PC-3 (cell line): ENCODE results near the gene TGOLN2. TPM values are rescaled to one million over a fixed set of nuclear protein-coding genes. Genes with fewer than 3 reads are reported as not detected.

Experiments used
- ATAC-seq: fragments of 200-7000 bp; cut with Tn5 transposase; 2 replicates; pipeline ENCODE4 v1.9.1; 2020; ENCODE audit warnings: mild to moderate bottlenecking, moderate library complexity
- BruUV-seq: library from RNA; stranded (reverse); fragments of 400-500 nt; replicated peaks from 2 replicates; lab custom pipeline; 2021; lab: Mats Ljungman, UMichigan
- CTCF ChIA-PET: fragments of 300-600 bp; sonication (Branson Sonifier 250); formaldehyde crosslinking; loops from one replicate; lab custom pipeline; 2022; ENCODE audit warnings: antibody characterized with exemption; lab: Charles Lee
- POLR2A ChIA-PET: fragments of 300-600 bp; sonication (Branson Sonifier 250); formaldehyde crosslinking; loops from one replicate; lab custom pipeline; 2022; ENCODE audit warnings: antibody characterized with exemption; ENCODE audit not compliant: unreplicated experiment; lab: Charles Lee
- DNase-seq: peaks from one replicate; pipeline ENCODE4 v3.0.0-alpha.2; 2015
- H2AFZ ChIP-seq: fragments of 300-600 bp; sonication (generic); 2 replicates; pipeline ENCODE4 v1.6.0; 2016; ENCODE audit warnings: antibody characterized with exemption, low read length
- H3F3A ChIP-seq: fragments of 300-600 bp; sonication (generic); one replicate; pipeline ENCODE4 v1.6.0; 2017; ENCODE audit warnings: antibody characterized with exemption, low read length, control low read depth, mild to moderate bottlenecking; ENCODE audit not compliant: unreplicated experiment
- H3K27ac ChIP-seq: fragments of 300-600 bp; sonication (generic); 2 replicates; pipeline ENCODE4 v1.5.1; 2016; ENCODE audit warnings: mild to moderate bottlenecking, low read length
- H3K27me3 ChIP-seq: fragments of 300-600 bp; sonication (generic); 2 replicates; pipeline ENCODE4 v1.6.1; 2016; ENCODE audit warnings: low read length, mixed read lengths
- H3K36me3 ChIP-seq: fragments of 300-600 bp; sonication (generic); 2 replicates; pipeline ENCODE4 v1.6.1; 2016; ENCODE audit warnings: low read depth, mixed run types, low read length, mixed read lengths
- H3K4me1 ChIP-seq: fragments of 300-600 bp; sonication (generic); 2 replicates; pipeline ENCODE4 v1.5.1; 2016; ENCODE audit warnings: low read length; ENCODE audit not compliant: insufficient read depth
- H3K4me2 ChIP-seq: fragments of 300-600 bp; sonication (generic); 2 replicates; pipeline ENCODE4 v1.6.0; 2016; ENCODE audit warnings: low read length
- H3K4me3 ChIP-seq: fragments of 300-600 bp; sonication (generic); 2 replicates; pipeline ENCODE4 v1.5.1; 2016; ENCODE audit warnings: mild to moderate bottlenecking, low read length, mixed read lengths
- H3K79me2 ChIP-seq: fragments of 300-600 bp; sonication (generic); 2 replicates; pipeline ENCODE4 v1.6.1; 2017; ENCODE audit warnings: low read length, mixed read lengths
- H3K9ac ChIP-seq: fragments of 300-600 bp; sonication (generic); 2 replicates; pipeline ENCODE4 v1.6.0; 2016; ENCODE audit warnings: mild to moderate bottlenecking, low read length
- H3K9me2 ChIP-seq: fragments of 300-600 bp; sonication (generic); replicated peaks from 2 replicates; pipeline ENCODE4 v1.6.1; 2016; ENCODE audit warnings: mixed run types, low read length, mixed read lengths
- H3K9me3 ChIP-seq: fragments of 300-600 bp; sonication (generic); 2 replicates; pipeline ENCODE4 v1.6.1; 2016; ENCODE audit warnings: low read length, mixed read lengths
- H4K20me1 ChIP-seq: fragments of 300-600 bp; sonication (generic); 2 replicates; pipeline ENCODE4 v1.6.1; 2016; ENCODE audit warnings: low read length, mixed read lengths
- CTCF ChIP-seq: fragments of 300-600 bp; sonication (generic); conservative IDR thresholded peaks from 2 replicates; pipeline ENCODE4 v1.5.1; 2017; ENCODE audit warnings: antibody characterized with exemption, low read depth, mild to moderate bottlenecking, low read length
- EZH2 ChIP-seq: fragments of 300-600 bp; sonication (generic); IDR thresholded peaks from one replicate; pipeline ENCODE4 v1.6.1; 2017; ENCODE audit warnings: antibody characterized with exemption, mild to moderate bottlenecking, low read length; ENCODE audit not compliant: unreplicated experiment
- EZH2phosphoT487 ChIP-seq: fragments of 300-600 bp; sonication (generic); IDR thresholded peaks from 2 replicates; pipeline ENCODE4 v1.6.1; 2018; ENCODE audit warnings: mild to moderate bottlenecking, antibody characterized with exemption, low read length, borderline replicate concordance
- intact Hi-C: fragments of 100-400 bp; cut with micrococcal nuclease; formaldehyde crosslinking; loops from 2 replicates; pipeline ENCODE4 v1.9.0; 2023
- total RNA-seq: library from RNA; depleted of rRNA; stranded (reverse); fragments of >200 nt; gene quantifications from 2 replicates; pipeline ENCODE4 v1.2.3, GENCODE V29; 2014

TGOLN2 gene
- total RNA-seq, 1 experiment from 2014 or later: 48.9 TPM

DNA sequence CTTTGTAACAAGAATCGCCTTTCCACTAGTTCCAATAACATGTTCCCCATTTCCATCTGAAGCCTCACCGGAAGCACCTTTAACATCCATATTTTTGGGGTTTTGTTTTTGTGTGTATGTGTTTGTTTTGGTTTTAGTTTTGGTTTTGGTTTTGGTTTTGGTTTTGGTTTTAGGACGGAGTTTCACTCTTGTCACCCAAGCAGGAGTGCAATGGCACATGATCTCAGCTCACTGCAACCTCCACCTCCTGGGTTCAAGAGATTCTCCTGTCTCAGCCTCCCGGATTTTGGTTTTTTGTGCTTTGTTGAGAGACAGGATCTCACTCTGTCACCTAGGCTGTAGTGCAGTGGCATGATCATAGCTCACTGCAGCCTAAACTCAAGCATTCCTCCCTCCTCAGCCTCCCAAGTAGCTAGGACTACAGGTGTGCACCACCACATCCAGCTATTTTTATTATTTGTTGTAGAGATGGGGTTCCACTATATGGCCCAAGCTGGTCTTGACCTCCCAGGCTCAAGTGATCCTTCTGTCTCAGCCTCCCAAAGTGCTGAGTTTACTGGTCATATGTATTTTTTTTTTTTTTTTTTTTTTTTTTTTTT lies 36.3 kb downstream of the TGOLN2 start:
- ATAC-seq (no peak), DNase-seq (no peak)
- Histone ChIP-seq H3K9ac (no peak overlapping the region), H3K79me2 (no peaks in the 10 kb centered on the region), H3K36me3 (no peaks in the 10 kb centered on the region), H3K4me2 (no peak overlapping the region), H3K4me3 (no peak overlapping the region), H4K20me1 (no peaks in the 10 kb centered on the region), H2AFZ (no peak overlapping the region), H3K27me3 (no peaks in the 10 kb centered on the region), H3K9me3 (no peaks in the 10 kb centered on the region), H3K9me2 (no peaks in the 10 kb centered on the region), H3F3A (no peaks in the 10 kb centered on the region), H3K4me1 (peaks cover 31% of the 10 kb centered on the region), H3K27ac (no peak overlapping the region)
- TF ChIP-seq EZH2 (no peak), CTCF (no peak), EZH2phosphoT487 (no peak)
- ChIA-PET POLR2A (no interaction called here), CTCF (no interaction called here)
- intact Hi-C loops: loop anchor here (10.0 kb wide), 1 partner anchor 797 kb away; no protein-coding TSS in a partner anchor
- no TSS peak for BruUV-seq

GRCh38 chr2:85288244-85288725 lies 39.5 kb downstream of the TGOLN2 start:
- no peak for TF ChIP-seq EZH2
- no peak for TF ChIP-seq EZH2phosphoT487
- TF ChIP-seq CTCF: no peak
- H3K4me3 ChIP-seq: peak overlapping the region; percentile 14
- BruUV-seq: no TSS peak
- H3K9me3 ChIP-seq: no peaks in the 10 kb centered on the region
- H3K4me2 ChIP-seq: peak overlapping the region; percentile 72
- H3F3A ChIP-seq: no peaks in the 10 kb centered on the region
- H3K9me2 ChIP-seq: no peaks in the 10 kb centered on the region
- CTCF ChIA-PET: no interaction called here
- intact Hi-C loops: loop anchor here (1.0 kb wide), 1 partner anchor 10 kb away; no protein-coding TSS in a partner anchor
- peak overlapping the region; percentile 24 for H3K9ac ChIP-seq
- no peaks in the 10 kb centered on the region for H3K79me2 ChIP-seq
- H3K36me3 ChIP-seq: no peaks in the 10 kb centered on the region
- POLR2A ChIA-PET: interaction anchor here (0.6 kb wide), 3 partner anchors 19 to 328 kb away, joined by 3 to 6 read pairs (median 5); no protein-coding TSS in a partner anchor
- H3K27me3 ChIP-seq: no peaks in the 10 kb centered on the region
- peak; percentile 80 for ATAC-seq
- DNase-seq: peak; percentile 88
- H3K27ac ChIP-seq: peak overlapping the region; percentile 71
- peaks cover 27% of the 10 kb centered on the region for H3K4me1 ChIP-seq
- no peaks in the 10 kb centered on the region for H4K20me1 ChIP-seq
- peak overlapping the region; percentile 66 for H2AFZ ChIP-seq

DNA sequence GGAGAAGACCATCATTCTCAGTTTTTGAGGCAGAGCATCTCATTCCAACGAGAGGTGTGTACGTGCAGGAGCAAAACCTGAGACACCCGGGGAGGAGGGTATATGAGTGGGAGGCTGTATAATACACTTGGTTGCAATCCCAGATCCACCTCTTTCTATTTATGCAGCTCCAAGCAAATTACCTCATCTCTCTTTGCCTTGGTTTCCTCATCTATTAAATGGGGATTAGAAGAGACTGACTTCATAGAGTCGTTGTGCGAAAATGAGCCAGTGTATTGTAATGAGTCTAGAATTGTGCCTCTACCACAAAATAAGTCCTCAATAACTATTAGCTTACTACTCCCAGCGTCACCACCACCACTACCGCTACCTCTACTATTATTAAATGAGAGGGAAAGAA lies 40.1 kb downstream of the TGOLN2 start:
- Histone ChIP-seq H3K4me3 (peak overlapping the region; percentile 14; the same call in 1 of the 2 replicates), H3F3A (no peaks in the 10 kb centered on the region), H3K36me3 (no peaks in the 10 kb centered on the region), H3K27ac (peak overlapping the region; percentile 71), H3K9ac (no peak overlapping the region), H2AFZ (peak overlapping the region; percentile 66; the same call in 1 of the 2 replicates), H3K4me2 (peak overlapping the region; percentile 72), H3K79me2 (no peaks in the 10 kb centered on the region), H3K9me3 (no peaks in the 10 kb centered on the region), H3K27me3 (no peaks in the 10 kb centered on the region), H3K9me2 (no peaks in the 10 kb centered on the region), H3K4me1 (peaks cover 27% of the 10 kb centered on the region), H4K20me1 (no peaks in the 10 kb centered on the region)
- DNase-seq (no peak), ATAC-seq (no peak)
- ChIA-PET CTCF (interaction anchor here (0.6 kb wide), 1 partner anchor 213 kb away, joined by 3 read pairs; no protein-coding TSS in a partner anchor), POLR2A (no interaction called here)
- intact Hi-C loops: loop anchor here (1.0 kb wide), 1 partner anchor 11 kb away; no protein-coding TSS in a partner anchor
- BruUV-seq: no TSS peak
- TF ChIP-seq EZH2 (no peak), CTCF (no peak), EZH2phosphoT487 (no peak)
